Measurements from ENCODE around the gene DCST1. TPM values are rescaled to one million over a fixed set of nuclear protein-coding genes. Genes with fewer than 3 reads are reported as not detected.
A peak's percentile ranks its signal among the peaks of the same experiment; 100 is the strongest.

DCST1 gene
- total and polyA plus RNA-seq, 2 of the 13 experiments (the other 11 are each of a cell fraction or from before 2014, with no cell fraction given), result 0.04 TPM; not detected in 1

- TF ChIP-seq IKZF4 (CRISPR knock-in tag; IDR thresholded peaks at IDR 0.05; ENCODE audit: borderline replicate concordance, low read depth, not compliant biosample characterization) (peak; percentile 91), ZSCAN12 (CRISPR knock-in tag; IDR thresholded peaks at IDR 0.05) (no peak), FOXK1 (CRISPR knock-in tag; IDR thresholded peaks at IDR 0.05; ENCODE audit: borderline replicate concordance, low read depth) (peak; percentile 18; the same call in 1 of the 2 replicates), E2F1 (CRISPR knock-in tag; IDR thresholded peaks at IDR 0.05) (peak; percentile 84), ZNF83 (CRISPR knock-in tag; IDR thresholded peaks at IDR 0.05; ENCODE audit: borderline replicate concordance) (peak; percentile 75; the same call in 1 of the 2 replicates), ZNF253 (CRISPR knock-in tag; IDR thresholded peaks at IDR 0.05; ENCODE audit: borderline replicate concordance) (0 out of 2 replicates have a peak, but pooled peaks have one; percentile 19), BHLHE40 (IDR thresholded peaks at IDR 0.05; ENCODE audit: low read length) (0 out of 2 replicates have a peak, but pooled peaks have one; percentile 30), ZNF282 (IDR thresholded peaks at IDR 0.05; ENCODE audit: partially characterized antibody) (no peak), POGK (CRISPR knock-in tag; conservative IDR thresholded peaks at IDR 0.05) (peak; percentile 68; the same call in 1 of the 2 replicates), PRDM10 (CRISPR knock-in tag; IDR thresholded peaks at IDR 0.05; ENCODE audit: low read depth) (peak; percentile 29; the same call in 1 of the 2 replicates), TGIF2 (CRISPR knock-in tag; IDR thresholded peaks at IDR 0.05) (peak; percentile 93), ZFP41 (CRISPR knock-in tag; IDR thresholded peaks at IDR 0.05; ENCODE audit: borderline replicate concordance) (peak; percentile 97; the same call in 1 of the 2 replicates), ZNF580 (CRISPR knock-in tag; IDR thresholded peaks at IDR 0.05; ENCODE audit: borderline replicate concordance, low read depth) (peak; percentile 100), ZNF335 (CRISPR knock-in tag; IDR thresholded peaks at IDR 0.05) (no peak), MBD4 (IDR thresholded peaks at IDR 0.05; ENCODE audit: borderline replicate concordance, low read length) (no peak), JUND (CRISPR knock-in tag; IDR thresholded peaks at IDR 0.05) (peak; percentile 61; the same call in 1 of the 2 replicates)
- TF ChIP-seq, protein P1, sequence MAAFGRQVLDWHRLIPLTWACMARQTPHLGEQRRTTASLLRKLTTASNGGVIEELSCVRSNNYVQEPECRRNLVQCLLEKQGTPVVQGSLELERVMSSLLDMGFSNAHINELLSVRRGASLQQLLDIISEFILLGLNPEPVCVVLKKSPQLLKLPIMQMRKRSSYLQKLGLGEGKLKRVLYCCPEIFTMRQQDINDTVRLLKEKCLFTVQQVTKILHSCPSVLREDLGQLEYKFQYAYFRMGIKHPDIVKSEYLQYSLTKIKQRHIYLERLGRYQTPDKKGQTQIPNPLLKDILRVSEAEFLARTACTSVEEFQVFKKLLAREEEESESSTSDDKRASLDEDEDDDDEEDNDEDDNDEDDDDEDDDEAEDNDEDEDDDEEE (CRISPR knock-in tag; IDR thresholded peaks at IDR 0.05), result peak; percentile 98
Measured at GRCh38 chr1:155050560-155051341, 17.1 kb downstream of the DCST1 start, which contains the start of gene ADAM15 (continued).
